Chondrocyte (in vitro differentiated cells): ENCODE measurements around the gene ARMC9. TPM values are rescaled to one million over a fixed set of nuclear protein-coding genes. Genes with fewer than 3 reads are reported as not detected.
"Not testable (repeated sequence)": the region's sequence is repeated elsewhere in the genome, so short reads cannot be mapped to it uniquely, and the experiment has no call there.

Experiments
- DNase-seq: peaks from one replicate; pipeline ENCODE4 v3.0.0; 2021; ENCODE audit warnings: mixed read lengths, low spot score
- H3K27ac Mint-ChIP-seq: one replicate; pipeline ENCODE4 v1.8.0; 2021; ENCODE audit warnings: mild to moderate bottlenecking, moderate library complexity, mixed read lengths; ENCODE audit not compliant: unreplicated experiment
- H3K27me3 Mint-ChIP-seq: 2 replicates; pipeline ENCODE4 v1.8.0; 2021; ENCODE audit warnings: low read depth, mixed read lengths
- H3K36me3 Mint-ChIP-seq: 2 replicates; pipeline ENCODE4 v1.8.0; 2021; ENCODE audit warnings: low read depth, mixed read lengths
- H3K4me1 Mint-ChIP-seq: 2 replicates; pipeline ENCODE4 v1.8.0; 2021; ENCODE audit warnings: low read depth, mild to moderate bottlenecking, mixed read lengths
- H3K4me3 Mint-ChIP-seq: one replicate; pipeline ENCODE4 v1.8.0; 2021; ENCODE audit warnings: mild to moderate bottlenecking, moderate library complexity, mixed read lengths; ENCODE audit not compliant: unreplicated experiment
- H3K9me3 Mint-ChIP-seq: 2 replicates; pipeline ENCODE4 v1.8.0; 2021; ENCODE audit warnings: low read depth, mixed read lengths
- total RNA-seq: library from RNA; stranded (reverse); gene quantifications from 3 replicates; pipeline ENCODE4 v1.2.1, GENCODE V29; 2021
- TF ChIP-seq, protein P1 (sequence below): fragments of 200-600 bp; sonication (generic); IDR thresholded peaks from 2 replicates; pipeline ENCODE4 v1.5.0; 2021; ENCODE audit warnings: antibody characterized with exemption, mild to moderate bottlenecking, moderate library complexity

The ARMC9 gene
- total RNA-seq, 1 donor from 2014 or later = 188 TPM

DNA sequence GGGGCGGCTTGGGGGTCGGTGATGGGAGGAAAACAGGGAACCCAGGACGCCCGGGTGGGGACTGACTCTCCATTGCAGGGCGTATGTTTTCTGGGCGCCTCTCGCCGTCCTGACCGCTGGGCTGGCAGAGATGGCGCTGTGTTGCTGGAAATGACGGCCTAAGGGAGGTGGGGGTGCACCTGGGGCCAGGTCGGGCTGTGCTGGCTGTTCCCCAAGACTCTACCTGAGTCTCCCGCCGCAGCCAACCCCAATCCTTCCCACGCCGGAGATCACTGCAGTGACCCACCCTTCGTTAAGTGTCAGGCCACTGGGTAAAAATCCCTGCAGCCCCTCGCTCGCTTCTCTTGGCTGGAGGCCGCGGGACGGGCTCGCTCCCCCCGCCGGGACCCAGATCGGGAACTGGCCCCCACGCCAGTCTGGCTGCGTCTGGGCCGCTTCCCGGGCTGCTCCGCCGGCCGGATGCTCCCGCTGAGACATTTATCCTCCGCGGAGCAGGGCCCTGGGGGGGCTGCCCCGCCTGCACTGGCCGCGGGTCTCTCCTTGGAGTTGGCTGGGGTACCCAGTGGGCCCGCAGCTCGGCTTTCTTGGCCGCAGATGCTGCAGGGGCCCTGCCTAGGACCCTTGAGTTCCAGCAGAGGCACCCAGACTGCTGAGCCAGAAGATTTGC lies 7.8 kb upstream of the ARMC9 start:
- H3K27me3 Mint-ChIP-seq = no peaks in the 10 kb centered on the region
- no peaks in the 10 kb centered on the region for H3K9me3 Mint-ChIP-seq
- peak overlapping the region; percentile 97 for H3K27ac Mint-ChIP-seq
- H3K36me3 Mint-ChIP-seq = no peaks in the 10 kb centered on the region
- H3K4me3 Mint-ChIP-seq = peak overlapping the region; percentile 59
- peaks cover 70% of the 10 kb centered on the region for H3K4me1 Mint-ChIP-seq
- TF ChIP-seq, protein P1, sequence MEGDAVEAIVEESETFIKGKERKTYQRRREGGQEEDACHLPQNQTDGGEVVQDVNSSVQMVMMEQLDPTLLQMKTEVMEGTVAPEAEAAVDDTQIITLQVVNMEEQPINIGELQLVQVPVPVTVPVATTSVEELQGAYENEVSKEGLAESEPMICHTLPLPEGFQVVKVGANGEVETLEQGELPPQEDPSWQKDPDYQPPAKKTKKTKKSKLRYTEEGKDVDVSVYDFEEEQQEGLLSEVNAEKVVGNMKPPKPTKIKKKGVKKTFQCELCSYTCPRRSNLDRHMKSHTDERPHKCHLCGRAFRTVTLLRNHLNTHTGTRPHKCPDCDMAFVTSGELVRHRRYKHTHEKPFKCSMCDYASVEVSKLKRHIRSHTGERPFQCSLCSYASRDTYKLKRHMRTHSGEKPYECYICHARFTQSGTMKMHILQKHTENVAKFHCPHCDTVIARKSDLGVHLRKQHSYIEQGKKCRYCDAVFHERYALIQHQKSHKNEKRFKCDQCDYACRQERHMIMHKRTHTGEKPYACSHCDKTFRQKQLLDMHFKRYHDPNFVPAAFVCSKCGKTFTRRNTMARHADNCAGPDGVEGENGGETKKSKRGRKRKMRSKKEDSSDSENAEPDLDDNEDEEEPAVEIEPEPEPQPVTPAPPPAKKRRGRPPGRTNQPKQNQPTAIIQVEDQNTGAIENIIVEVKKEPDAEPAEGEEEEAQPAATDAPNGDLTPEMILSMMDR = peak; percentile 36
- no peak for DNase-seq

DNA sequence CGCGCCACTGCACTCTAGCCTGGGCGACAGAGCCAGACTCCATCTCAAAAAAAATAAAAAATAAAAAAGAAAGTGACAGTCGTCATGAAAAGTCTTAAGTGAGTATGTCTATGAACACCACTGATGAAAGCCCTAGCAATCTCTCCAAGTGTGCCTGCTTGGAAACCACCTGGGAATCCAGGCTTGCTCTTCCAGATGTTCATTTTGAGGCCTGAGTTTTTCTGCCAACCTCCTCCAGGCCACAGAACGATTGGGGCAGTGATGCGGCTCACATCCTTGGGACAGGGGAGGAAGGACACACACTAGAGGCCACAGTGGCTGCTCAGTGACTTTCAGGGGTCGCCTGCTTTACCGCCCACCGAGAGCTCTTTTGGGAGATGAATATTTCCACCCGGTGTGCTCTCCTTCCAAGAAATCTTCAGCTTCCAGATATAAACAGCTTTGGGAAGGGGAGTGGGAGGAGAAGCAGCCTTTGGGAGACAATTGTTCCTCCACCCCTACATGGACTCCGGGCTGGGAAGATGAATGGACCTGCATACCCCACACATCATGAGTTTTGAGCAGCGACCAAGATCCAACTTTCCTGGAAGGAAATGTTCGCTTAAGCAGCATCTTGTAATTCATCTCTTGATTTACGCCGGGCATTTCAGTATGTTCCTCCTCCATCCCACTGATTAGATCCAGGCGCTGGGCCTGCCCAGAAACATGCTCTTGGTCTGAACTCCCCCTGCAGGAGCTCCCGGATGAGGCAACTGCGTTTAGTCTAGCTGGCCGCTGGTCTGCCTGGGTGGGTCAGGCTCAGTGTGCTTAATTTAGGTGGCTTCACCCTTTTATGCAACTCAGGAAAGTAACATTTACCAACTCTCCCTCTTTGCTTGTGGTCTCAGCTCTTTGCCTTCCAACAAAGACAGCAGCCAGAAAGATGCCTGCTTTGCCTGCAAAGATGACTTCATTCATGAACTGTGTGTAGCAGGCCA lies 6.2 kb upstream of the ARMC9 start:
- TF ChIP-seq, protein P1 = peak; percentile 86
- H3K4me1 Mint-ChIP-seq = peaks cover 59% of the 10 kb centered on the region
- H3K27me3 Mint-ChIP-seq = no peaks in the 10 kb centered on the region
- no peak overlapping the region for H3K4me3 Mint-ChIP-seq
- H3K9me3 Mint-ChIP-seq = no peaks in the 10 kb centered on the region
- DNase-seq = no peak
- H3K27ac Mint-ChIP-seq = peak overlapping the region; percentile 97
- peaks cover 2% of the 10 kb centered on the region for H3K36me3 Mint-ChIP-seq

DNA sequence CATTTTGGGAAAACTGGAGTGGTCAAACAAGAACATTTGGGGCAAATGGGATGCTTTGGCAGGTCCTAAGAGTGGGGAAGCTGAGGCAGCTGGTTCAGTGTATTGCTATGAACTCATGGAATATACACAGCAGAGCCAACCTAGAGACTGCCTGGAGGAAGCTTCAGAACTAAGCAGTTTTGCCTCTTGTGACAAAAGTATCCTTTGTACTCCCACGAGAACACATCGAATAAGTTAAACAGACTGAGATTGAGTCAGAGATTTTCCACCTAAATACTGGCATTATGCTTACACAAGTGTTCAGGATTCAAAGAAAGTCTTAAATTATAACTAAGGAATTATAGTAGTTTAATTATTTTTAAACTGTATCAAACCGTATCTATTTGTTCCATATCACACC lies 5.2 kb upstream of the ARMC9 start:
- TF ChIP-seq, protein P1 = no peak

DNA sequence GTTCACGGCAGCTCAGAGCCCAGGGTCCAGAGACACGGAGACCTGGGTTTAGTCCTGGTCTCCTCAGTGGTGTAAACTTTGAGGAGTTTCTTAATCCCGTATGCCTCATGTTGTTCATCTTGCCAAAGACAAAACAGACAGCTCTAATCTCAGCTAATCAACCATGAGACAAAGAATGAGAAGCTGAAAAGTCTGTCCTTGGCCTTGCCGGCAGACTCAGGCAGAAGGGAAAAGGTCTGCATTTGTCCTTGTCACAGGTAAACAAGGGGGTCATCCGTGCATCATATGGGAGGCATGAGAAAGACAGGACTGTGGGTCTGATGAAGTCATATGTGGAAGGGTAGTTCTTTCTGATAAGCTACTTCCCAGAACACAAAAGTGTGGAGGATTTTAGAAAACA lies 1.8 kb upstream of the ARMC9 start:
- DNase-seq = peak; percentile 26
- Mint-ChIP-seq H3K27ac (peak overlapping the region; percentile 32), H3K27me3 (no peaks in the 10 kb centered on the region), H3K36me3 (peaks cover 10% of the 10 kb centered on the region), H3K9me3 (no peaks in the 10 kb centered on the region), H3K4me1 (peaks cover 52% of the 10 kb centered on the region), H3K4me3 (peak overlapping the region; percentile 7)
- TF ChIP-seq, protein P1 = no peak

More for the DNA sequence above, 5.2 kb upstream of the ARMC9 start:
- H3K9me3 Mint-ChIP-seq = no peaks in the 10 kb centered on the region
- peaks cover 2% of the 10 kb centered on the region for H3K36me3 Mint-ChIP-seq
- H3K4me3 Mint-ChIP-seq = no peak overlapping the region
- no peaks in the 10 kb centered on the region for H3K27me3 Mint-ChIP-seq
- H3K4me1 Mint-ChIP-seq = peaks cover 57% of the 10 kb centered on the region
- H3K27ac Mint-ChIP-seq = peak overlapping the region; percentile 69
- DNase-seq = no peak

DNA sequence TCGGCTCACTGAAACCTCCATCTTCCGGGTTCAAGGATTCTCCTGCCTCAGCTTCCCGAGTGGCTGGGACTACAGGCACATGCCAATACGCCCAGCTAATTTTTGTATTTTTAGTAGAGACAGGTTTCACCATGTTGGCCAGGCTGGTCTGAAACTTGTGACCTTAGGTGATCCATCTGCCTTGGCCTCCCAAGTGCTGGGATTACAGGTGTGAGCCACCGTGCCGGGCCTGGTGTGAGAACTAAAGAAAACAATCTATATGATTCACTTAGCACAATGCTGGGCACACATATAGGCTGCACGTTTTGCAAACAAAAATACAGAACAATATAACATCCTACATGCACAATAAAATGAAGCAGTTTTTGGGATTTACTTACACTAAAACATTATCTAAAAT lies 1.2 kb upstream of the ARMC9 start:
- H3K4me1 Mint-ChIP-seq = peaks cover 49% of the 10 kb centered on the region
- peak overlapping the region; percentile 85 for H3K4me3 Mint-ChIP-seq
- H3K9me3 Mint-ChIP-seq, H3K27ac Mint-ChIP-seq, H3K27me3 Mint-ChIP-seq, DNase-seq: not testable (repeated sequence)
- H3K36me3 Mint-ChIP-seq = peaks cover 11% of the 10 kb centered on the region
